GM12892 (cell line): ENCODE measurements around the gene ERCC8.

ENCODE experiments used
- POLR2A ChIP-seq: IDR thresholded peaks from 2 replicates; pipeline ENCODE4 v1.6.1; 2011; ENCODE audit warnings: low read depth, low read length, control low read depth
- POLR2AphosphoS5 ChIP-seq: IDR thresholded peaks from 2 replicates; pipeline ENCODE4 v1.6.1; 2011; ENCODE audit warnings: low read depth, low read length, control low read depth
- TAF1 ChIP-seq: IDR thresholded peaks from 2 replicates; pipeline ENCODE4 v1.6.1; 2011; ENCODE audit warnings: low read depth, mild to moderate bottlenecking, control low read depth, low read length, borderline replicate concordance

DNA sequence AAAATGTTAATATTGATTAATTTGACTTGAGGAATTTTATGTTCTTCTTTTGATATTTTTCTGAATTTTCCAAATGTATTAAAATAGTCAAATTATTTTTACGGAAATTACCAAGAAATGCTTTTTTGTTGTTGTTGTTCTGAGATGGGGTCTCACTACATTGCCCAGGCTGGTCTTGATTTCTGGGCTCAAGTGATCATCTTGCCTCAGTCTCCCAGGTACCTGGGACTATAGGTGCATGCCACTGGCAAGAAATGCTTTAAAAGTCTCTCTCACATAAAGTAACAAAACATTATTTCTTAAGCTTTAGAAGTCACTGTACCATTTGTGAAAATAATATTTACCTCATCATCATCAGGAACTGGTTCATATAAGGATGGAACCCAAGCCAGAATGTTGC is 57.8 kb downstream of the ERCC8 start:
- TF ChIP-seq POLR2AphosphoS5: no peak
- TF ChIP-seq POLR2A: no peak
- TF ChIP-seq TAF1: no peak
